Epithelial cell of esophagus (primary cell): ENCODE measurements around the gene MIXL1.

ENCODE experiments used
- DNase-seq: peaks from one replicate; pipeline ENCODE4 v3.0.0; 2010; ENCODE audit warnings: low read depth
- H3K4me3 ChIP-seq: 2 replicates; pipeline ENCODE4 v1.5.1; 2011; ENCODE audit warnings: mild to moderate bottlenecking, low read length, control low read depth
- TF ChIP-seq, protein P1 (sequence below): IDR thresholded peaks from 2 replicates; pipeline ENCODE4 v1.5.1; 2011; ENCODE audit warnings: low read depth, mild to moderate bottlenecking, low read length, control low read depth, inconsistent platforms; ENCODE audit not compliant: insufficient read depth; ENCODE audit errors: missing control alignments

Gene MIXL1

DNA sequence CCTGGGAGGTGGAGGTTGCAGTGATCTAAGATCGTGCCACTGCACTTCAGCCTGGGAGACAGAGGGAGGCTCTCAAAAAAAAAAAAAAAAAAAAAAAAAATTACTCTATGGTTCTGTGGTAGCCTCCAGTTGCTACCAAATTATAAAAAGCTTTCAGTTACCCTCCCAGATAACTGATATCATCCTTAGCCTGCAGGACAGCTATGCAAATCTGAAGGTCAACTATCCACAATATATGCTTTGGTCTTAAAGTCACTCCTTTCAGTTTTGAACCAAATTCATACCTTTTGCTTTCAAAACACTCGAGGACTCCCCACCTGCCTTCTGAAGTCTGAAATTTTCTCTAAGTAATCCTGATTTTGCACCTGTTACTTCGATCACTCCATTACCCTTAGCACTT, 3.1 kb downstream of the MIXL1 start:
- no peak for DNase-seq
- TF ChIP-seq, protein P1, sequence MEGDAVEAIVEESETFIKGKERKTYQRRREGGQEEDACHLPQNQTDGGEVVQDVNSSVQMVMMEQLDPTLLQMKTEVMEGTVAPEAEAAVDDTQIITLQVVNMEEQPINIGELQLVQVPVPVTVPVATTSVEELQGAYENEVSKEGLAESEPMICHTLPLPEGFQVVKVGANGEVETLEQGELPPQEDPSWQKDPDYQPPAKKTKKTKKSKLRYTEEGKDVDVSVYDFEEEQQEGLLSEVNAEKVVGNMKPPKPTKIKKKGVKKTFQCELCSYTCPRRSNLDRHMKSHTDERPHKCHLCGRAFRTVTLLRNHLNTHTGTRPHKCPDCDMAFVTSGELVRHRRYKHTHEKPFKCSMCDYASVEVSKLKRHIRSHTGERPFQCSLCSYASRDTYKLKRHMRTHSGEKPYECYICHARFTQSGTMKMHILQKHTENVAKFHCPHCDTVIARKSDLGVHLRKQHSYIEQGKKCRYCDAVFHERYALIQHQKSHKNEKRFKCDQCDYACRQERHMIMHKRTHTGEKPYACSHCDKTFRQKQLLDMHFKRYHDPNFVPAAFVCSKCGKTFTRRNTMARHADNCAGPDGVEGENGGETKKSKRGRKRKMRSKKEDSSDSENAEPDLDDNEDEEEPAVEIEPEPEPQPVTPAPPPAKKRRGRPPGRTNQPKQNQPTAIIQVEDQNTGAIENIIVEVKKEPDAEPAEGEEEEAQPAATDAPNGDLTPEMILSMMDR: no peak
- H3K4me3 ChIP-seq: no peak overlapping the region

DNA sequence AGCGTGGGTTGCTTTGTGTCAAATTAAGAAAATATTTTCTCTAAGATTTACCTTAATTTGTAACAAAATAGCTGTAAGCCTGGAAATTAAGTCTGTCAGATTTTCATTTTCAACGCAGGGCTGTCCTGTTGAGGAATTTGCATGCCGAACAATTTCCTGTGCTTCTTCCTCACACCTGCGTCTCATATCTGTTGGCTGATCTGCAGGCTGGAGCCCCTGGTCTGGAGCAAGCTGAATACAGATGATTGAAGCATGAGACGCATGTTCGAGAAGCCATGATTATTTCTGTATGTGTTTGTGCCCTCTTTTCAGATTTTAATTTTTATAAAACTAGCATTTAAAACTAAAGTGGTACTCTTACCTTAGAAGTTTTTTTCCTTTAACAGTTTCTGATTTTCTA, 9.8 kb downstream of the MIXL1 start:
- TF ChIP-seq, protein P1: no peak
- H3K4me3 ChIP-seq: no peak overlapping the region
- DNase-seq: no peak

DNA sequence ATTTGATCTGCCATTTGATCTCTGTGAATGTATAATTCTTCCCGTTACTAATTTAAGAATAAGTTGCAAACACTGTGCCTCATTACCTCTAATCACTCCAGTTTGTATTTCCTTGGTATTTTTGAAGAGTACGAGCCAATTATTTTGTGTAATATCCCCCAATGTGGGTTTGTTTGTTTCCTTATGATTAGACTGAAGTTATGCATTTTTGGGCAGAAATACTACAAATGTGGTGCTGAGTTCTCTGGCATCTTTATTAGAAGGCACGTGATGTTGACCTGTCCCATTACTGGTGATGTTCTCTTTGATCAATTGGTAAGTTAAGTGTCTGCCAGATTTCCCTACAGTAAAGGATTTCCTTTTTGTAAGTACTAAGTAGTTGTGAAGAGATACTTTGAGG, 10.3 kb downstream of the MIXL1 start:
- DNase-seq: no peak
- TF ChIP-seq, protein P1: no peak
- no peak overlapping the region for H3K4me3 ChIP-seq

DNA sequence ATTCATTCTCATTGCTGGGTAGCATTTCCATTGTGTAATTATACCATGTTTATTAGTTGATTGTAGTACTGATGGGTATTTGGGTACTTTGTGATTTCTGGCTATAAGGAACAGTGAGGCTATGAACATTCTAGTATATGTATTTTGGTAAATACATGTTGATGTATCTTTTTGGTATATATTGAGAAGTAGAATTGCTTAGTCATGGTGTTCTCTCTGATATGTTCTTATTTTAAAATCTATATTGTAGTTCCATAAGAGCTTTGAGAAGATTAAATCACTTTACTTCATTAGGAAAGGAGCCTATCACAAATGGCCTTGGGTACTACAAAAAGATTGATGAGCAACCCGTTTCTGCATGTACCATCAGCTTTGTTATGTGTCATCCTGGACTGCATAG, 13.4 kb downstream of the MIXL1 start:
- TF ChIP-seq, protein P1: no peak
- DNase-seq: no peak
- no peak overlapping the region for H3K4me3 ChIP-seq

DNA sequence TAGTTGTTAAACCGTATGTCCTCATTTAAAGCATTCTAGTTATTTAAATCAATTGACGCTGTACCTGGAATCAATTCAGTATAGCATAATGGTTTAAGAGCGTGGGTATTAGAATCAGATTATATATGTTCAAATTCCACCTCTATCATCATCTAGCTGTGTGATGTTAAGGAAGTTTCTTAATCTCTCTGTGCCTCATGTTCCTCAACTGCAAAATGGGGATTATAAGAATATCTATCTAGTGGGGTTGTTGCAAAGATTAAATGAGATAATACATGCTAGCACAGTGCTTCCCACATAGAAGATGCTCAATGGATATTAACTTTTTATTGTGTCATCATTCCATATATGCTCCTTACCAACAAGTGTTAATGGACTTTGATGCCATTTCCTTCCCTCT, 16.0 kb downstream of the MIXL1 start:
- H3K4me3 ChIP-seq: no peak overlapping the region
- DNase-seq: no peak
- TF ChIP-seq, protein P1: no peak

DNA sequence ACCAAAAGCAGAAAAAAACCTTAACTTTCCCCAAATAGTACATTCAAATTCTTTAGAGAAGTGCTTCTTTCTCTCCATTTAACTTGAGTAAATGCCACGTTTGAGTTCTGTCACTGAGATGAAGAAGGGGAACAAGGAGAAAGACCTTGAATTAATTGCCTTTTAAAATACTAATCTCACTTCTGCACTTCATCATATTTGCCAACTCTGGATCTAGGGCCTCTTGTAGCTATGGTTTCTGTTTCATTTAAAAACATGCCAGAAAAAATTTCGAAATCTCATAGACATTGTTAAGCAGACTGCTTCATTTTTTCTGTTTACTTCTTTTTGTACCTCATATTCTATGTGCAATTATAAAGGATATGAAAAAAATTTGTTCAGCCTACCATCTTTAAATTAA, 24.6 kb downstream of the MIXL1 start:
- no peak for DNase-seq
- TF ChIP-seq, protein P1: no peak
- H3K4me3 ChIP-seq: no peak overlapping the region

DNA sequence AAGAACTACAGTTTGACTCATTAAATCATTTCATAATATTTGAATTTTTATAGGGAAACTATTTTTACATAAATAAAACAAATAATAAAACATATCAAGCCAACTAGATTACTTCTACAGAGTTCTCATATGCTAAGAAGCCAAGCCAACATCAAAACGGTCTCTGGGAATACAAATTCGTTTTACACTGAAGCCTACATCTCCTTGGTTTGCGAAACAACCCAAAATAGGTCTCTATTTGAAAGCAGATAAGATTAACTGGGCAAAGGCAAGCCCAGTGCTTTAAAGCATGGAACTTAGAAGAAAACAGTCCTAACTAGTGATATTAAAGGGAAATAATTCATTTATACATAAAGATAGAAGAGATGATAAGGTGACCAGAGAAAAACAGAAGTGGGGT, 25.3 kb downstream of the MIXL1 start:
- TF ChIP-seq, protein P1: no peak
- H3K4me3 ChIP-seq: no peak overlapping the region
- no peak for DNase-seq
